ENCODE measurements around the gene CGN. TPM values are rescaled to one million over a fixed set of nuclear protein-coding genes. Genes with fewer than 3 reads are reported as not detected.

CGN gene
- total RNA-seq, 2 donors from 2014 or later: 2.3 TPM; not detected in 1

DNA sequence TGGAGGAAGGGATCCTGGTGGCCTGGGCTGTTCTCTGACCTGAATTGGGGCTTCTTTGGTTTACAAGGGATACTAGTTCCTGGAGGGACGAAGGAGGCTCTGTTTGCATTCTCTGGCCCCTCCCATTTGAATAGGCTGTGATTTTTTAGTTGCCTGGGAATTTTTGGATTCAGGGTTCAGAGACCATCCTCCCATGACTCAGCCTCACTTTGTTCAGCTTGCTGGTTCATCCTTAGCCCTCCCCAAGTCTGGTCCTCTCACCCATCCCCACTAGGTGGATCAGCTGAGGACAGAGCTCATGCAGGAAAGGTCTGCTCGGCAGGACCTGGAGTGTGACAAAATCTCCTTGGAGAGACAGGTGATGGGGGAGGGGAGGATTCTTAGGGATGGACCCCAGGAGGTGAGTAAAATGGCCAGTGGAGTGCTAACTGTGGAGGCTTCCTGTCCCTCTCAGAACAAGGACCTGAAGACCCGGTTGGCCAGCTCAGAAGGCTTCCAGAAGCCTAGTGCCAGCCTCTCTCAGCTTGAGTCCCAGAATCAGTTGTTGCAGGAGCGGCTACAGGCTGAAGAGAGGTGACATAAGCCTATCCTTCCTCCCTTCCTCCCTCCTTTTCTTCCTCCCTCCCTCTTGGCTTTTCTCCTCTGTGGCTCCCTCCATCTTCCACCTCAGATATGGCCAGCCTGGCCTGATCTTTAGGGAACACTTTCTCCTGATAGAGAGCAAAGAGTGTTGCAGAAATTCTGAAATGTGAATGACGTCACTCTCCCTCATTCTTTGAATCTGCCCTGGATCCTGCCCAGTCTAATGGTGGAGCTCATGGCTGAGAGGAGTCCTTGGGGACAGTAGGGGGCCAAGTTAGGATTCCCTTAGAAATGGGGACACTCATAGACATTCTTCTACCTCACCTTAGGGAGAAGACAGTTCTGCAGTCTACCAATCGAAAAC lies 24.4 kb downstream of the CGN start:
- no peaks in the 10 kb centered on the region for H3K9me3 ChIP-seq
- TF ChIP-seq, protein P1, sequence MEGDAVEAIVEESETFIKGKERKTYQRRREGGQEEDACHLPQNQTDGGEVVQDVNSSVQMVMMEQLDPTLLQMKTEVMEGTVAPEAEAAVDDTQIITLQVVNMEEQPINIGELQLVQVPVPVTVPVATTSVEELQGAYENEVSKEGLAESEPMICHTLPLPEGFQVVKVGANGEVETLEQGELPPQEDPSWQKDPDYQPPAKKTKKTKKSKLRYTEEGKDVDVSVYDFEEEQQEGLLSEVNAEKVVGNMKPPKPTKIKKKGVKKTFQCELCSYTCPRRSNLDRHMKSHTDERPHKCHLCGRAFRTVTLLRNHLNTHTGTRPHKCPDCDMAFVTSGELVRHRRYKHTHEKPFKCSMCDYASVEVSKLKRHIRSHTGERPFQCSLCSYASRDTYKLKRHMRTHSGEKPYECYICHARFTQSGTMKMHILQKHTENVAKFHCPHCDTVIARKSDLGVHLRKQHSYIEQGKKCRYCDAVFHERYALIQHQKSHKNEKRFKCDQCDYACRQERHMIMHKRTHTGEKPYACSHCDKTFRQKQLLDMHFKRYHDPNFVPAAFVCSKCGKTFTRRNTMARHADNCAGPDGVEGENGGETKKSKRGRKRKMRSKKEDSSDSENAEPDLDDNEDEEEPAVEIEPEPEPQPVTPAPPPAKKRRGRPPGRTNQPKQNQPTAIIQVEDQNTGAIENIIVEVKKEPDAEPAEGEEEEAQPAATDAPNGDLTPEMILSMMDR (IDR thresholded peaks at IDR 0.05): no peak
- no peak for ATAC-seq (ENCODE audit: insufficient number of reproducible peaks, low FRiP score, low read depth)
- no peak overlapping the region for H3K4me3 ChIP-seq
- H3K36me3 ChIP-seq: no peaks in the 10 kb centered on the region
- DNase-seq (ENCODE audit: low spot score): no peak
- H3K27me3 ChIP-seq (replicated peaks; ENCODE audit: insufficient read depth): no peaks in the 10 kb centered on the region
- H3K27ac ChIP-seq: no peak overlapping the region
- no peaks in the 10 kb centered on the region for H3K4me1 ChIP-seq (ENCODE audit: control insufficient read depth in 1 of 2, low read depth in 2 of 2)

DNA sequence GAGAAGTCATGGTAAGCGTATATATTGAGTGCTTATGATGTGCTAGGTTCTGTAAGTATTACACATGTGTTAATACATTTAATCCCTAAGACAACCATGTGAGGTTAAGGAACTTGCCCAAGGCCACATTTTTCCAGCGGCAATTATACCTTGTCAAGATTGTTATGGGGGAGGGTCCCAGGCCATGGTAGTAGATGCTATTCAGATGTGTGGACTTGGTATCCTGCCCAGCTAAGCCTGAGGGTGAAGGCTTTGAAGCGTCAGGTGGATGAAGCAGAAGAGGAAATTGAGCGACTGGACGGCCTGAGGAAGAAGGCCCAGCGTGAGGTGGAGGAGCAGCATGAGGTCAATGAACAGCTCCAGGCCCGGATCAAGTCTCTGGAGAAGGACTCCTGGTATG lies 25.3 kb downstream of the CGN start:
- H3K9me3 ChIP-seq: no peaks in the 10 kb centered on the region
- peaks cover 5 to 6% of the 10 kb centered on the region in 2 donors for H3K4me1 ChIP-seq (ENCODE audit: control insufficient read depth in 1 of 2, low read depth in 2 of 2)
- ATAC-seq (ENCODE audit: insufficient number of reproducible peaks, low FRiP score, low read depth): no peak
- H3K27me3 ChIP-seq (replicated peaks; ENCODE audit: insufficient read depth): no peaks in the 10 kb centered on the region
- no peaks in the 10 kb centered on the region for H3K36me3 ChIP-seq
- no peak for DNase-seq (ENCODE audit: low spot score)
- no peak overlapping the region for H3K4me3 ChIP-seq
- H3K27ac ChIP-seq: no peak overlapping the region
- TF ChIP-seq, protein P1 (IDR thresholded peaks at IDR 0.05): no peak

DNA sequence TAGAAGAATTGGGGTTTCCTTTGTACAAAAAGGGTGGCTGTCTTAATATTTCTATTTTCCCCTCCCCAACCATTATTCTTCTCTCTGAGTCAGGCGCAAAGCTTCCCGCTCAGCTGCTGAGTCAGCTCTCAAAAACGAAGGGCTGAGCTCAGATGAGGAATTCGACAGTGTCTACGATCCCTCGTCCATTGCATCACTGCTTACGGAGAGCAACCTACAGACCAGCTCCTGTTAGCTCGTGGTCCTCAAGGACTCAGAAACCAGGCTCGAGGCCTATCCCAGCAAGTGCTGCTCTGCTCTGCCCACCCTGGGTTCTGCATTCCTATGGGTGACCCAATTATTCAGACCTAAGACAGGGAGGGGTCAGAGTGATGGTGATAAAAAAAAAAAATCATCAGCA lies 25.9 kb downstream of the CGN start:
- Histone ChIP-seq H3K27me3 (replicated peaks; ENCODE audit: insufficient read depth) (no peaks in the 10 kb centered on the region), H3K9me3 (no peaks in the 10 kb centered on the region), H3K27ac (no peak overlapping the region), H3K4me1 (ENCODE audit: control insufficient read depth in 1 of 2, low read depth in 2 of 2) (peaks cover 11 to 12% of the 10 kb centered on the region in 2 donors), H3K4me3 (no peak overlapping the region), H3K36me3 (no peaks in the 10 kb centered on the region)
- no peak for ATAC-seq (ENCODE audit: insufficient number of reproducible peaks, low FRiP score, low read depth)
- DNase-seq (ENCODE audit: low spot score): no peak
- TF ChIP-seq, protein P1 (IDR thresholded peaks at IDR 0.05): no peak

DNA sequence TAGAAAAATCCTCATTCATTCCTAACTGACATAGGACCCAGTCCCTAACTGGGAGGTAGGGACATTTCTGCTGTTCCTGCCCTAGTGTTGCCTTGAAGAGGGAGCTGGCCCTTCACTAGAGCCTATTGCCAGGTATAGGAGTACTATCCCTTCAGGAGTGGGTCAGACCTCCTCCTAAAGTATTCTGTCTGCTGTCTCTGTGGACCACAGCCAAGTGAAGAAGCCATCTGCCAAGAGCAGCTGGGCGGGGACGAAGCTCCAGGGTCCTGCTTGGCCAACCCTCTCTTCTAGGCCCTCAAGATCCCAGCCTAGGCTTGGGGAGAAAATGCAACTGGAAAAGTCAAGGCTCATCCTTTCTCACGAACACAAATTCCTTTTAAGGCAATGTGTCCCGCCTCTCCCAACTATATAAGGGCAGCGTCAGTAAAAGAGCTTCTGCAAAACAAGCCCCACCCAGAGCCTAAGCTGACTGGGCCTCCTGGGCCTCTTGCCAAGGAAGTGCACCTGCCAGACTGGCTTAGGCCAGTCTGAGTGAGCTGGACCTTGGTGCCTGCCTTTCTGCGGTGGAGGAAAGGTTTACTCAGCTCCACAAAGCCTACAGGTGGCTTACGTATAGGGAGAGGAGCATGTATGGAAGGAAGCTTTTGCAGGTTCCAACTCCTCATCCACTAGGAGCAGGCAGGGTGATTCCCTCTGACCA lies 28.3 kb downstream of the CGN start:
- Histone ChIP-seq H3K4me3 (peak overlapping the region; percentile 84), H3K9me3 (no peaks in the 10 kb centered on the region), H3K27ac (peak overlapping the region; percentile 23 to 82), H3K4me1 (ENCODE audit: control insufficient read depth in 1 of 2, low read depth in 2 of 2) (peaks cover 16 to 22% of the 10 kb centered on the region in 2 donors), H3K27me3 (replicated peaks; ENCODE audit: insufficient read depth) (no peaks in the 10 kb centered on the region), H3K36me3 (no peaks in the 10 kb centered on the region)
- DNase-seq (ENCODE audit: low spot score): peak; percentile 16
- peak; percentile 15 for ATAC-seq (ENCODE audit: insufficient number of reproducible peaks, low FRiP score, low read depth)
- TF ChIP-seq, protein P1 (IDR thresholded peaks at IDR 0.05): no peak

Measured in thoracic aorta (tissue), 2 donors.